Large intestine (tissue), 3 donors: Measurements from ENCODE around the gene HSBP1L1. TPM values are rescaled to one million over a fixed set of nuclear protein-coding genes. Genes with fewer than 3 reads are reported as not detected.

ENCODE experiments used
- DNase-seq, 2 donors: peaks; one replicate each; pipeline versions ENCODE4 v3.0.0 to v3.0.0-alpha.2; 2013
- H3K27ac ChIP-seq: one replicate; pipeline ENCODE4 v1.5.1; 2013; ENCODE audit warnings: low read length
- H3K27me3 ChIP-seq: 2 replicates; pipeline ENCODE4 v1.6.1; 2013; ENCODE audit warnings: low read length; ENCODE audit not compliant: control insufficient read depth, insufficient read depth
- H3K36me3 ChIP-seq: 2 replicates; pipeline ENCODE4 v1.6.1; 2013; ENCODE audit warnings: low read length; ENCODE audit not compliant: control insufficient read depth, insufficient read depth
- H3K4me1 ChIP-seq: one replicate; pipeline ENCODE4 v1.6.1; 2013; ENCODE audit warnings: low read length; ENCODE audit not compliant: control insufficient read depth, insufficient read depth
- H3K4me3 ChIP-seq: one replicate; pipeline ENCODE4 v1.5.1; 2013; ENCODE audit warnings: low read length
- H3K9me3 ChIP-seq: one replicate; pipeline ENCODE4 v1.6.1; 2013; ENCODE audit warnings: mild to moderate bottlenecking, low read depth, low read length, moderate library complexity; ENCODE audit not compliant: control insufficient read depth
- WGBS: methylation state at CpG from one replicate; pipeline ENCODE4 v1.1.5; 2013; ENCODE audit warnings: low lambda C conversion rate; ENCODE audit not compliant: insufficient coverage; 5-methylcytosine and 5-hydroxymethylcytosine counted together
- polyA plus RNA-seq: library from polyadenylated mRNA; unstranded; fragments of 120-200 nt; gene quantifications from one replicate; pipeline ENCODE4 v1.2.1, GENCODE V29; 2013

Gene HSBP1L1
- polyA plus RNA-seq, 1 donor: 54.5 TPM

- no peak for DNase-seq
- no peak overlapping the region for H3K27ac ChIP-seq
- no peak overlapping the region for H3K4me3 ChIP-seq
- 100% methylated on average over 4 of the region's 19 CpGs for WGBS
- H3K9me3 ChIP-seq: peaks cover 62% of the 10 kb centered on the region
- peaks cover 36% of the 10 kb centered on the region for H3K36me3 ChIP-seq
- no peaks in the 10 kb centered on the region for H3K27me3 ChIP-seq
- H3K4me1 ChIP-seq: no peaks in the 10 kb centered on the region
Measured at GRCh38 chr18:79919089-79919488, 45.4 kb upstream of the HSBP1L1 start.

GRCh38 chr18:79921984-79922965 lies 42.2 kb upstream of the HSBP1L1 start:
- H3K27me3 ChIP-seq: no peaks in the 10 kb centered on the region
- WGBS: 100% methylated on average over 2 of the region's 24 CpGs
- no peak for DNase-seq
- H3K36me3 ChIP-seq: peaks cover 22% of the 10 kb centered on the region
- no peak overlapping the region for H3K27ac ChIP-seq
- H3K4me1 ChIP-seq: no peaks in the 10 kb centered on the region
- peaks cover 45% of the 10 kb centered on the region for H3K9me3 ChIP-seq
- H3K4me3 ChIP-seq: no peak overlapping the region

- Histone ChIP-seq H3K36me3 (peaks cover 22% of the 10 kb centered on the region), H3K9me3 (peaks cover 45% of the 10 kb centered on the region), H3K27me3 (no peaks in the 10 kb centered on the region), H3K4me3 (no peak overlapping the region), H3K27ac (no peak overlapping the region), H3K4me1 (no peaks in the 10 kb centered on the region)
- WGBS: no CpG with 5 or more reads among the region's 17 CpGs
- no peak for DNase-seq
Measured at GRCh38 chr18:79922971-79923411, 41.5 kb upstream of the HSBP1L1 start.

- no peak for DNase-seq
- Histone ChIP-seq H3K4me3 (no peak overlapping the region), H3K27me3 (no peaks in the 10 kb centered on the region), H3K27ac (no peak overlapping the region), H3K36me3 (peaks cover 23% of the 10 kb centered on the region), H3K4me1 (no peaks in the 10 kb centered on the region), H3K9me3 (peaks cover 44% of the 10 kb centered on the region)
- 88% methylated on average over 3 of the region's 26 CpGs for WGBS
Measured at GRCh38 chr18:79923896-79924585, 40.4 kb upstream of the HSBP1L1 start.

- no peak for DNase-seq
- peaks cover 22% of the 10 kb centered on the region for H3K36me3 ChIP-seq
- H3K27ac ChIP-seq: no peak overlapping the region
- WGBS: no CpG with 5 or more reads among the region's 25 CpGs
- H3K9me3 ChIP-seq: peaks cover 49% of the 10 kb centered on the region
- no peak overlapping the region for H3K4me3 ChIP-seq
- no peaks in the 10 kb centered on the region for H3K4me1 ChIP-seq
- no peaks in the 10 kb centered on the region for H3K27me3 ChIP-seq
Measured at GRCh38 chr18:79924814-79925731, 39.4 kb upstream of the HSBP1L1 start.

GRCh38 chr18:79926306-79926705 lies 38.1 kb upstream of the HSBP1L1 start:
- no peak overlapping the region for H3K4me3 ChIP-seq
- no peak overlapping the region for H3K27ac ChIP-seq
- H3K9me3 ChIP-seq: peaks cover 55% of the 10 kb centered on the region
- no CpG with 5 or more reads among the region's 11 CpGs for WGBS
- DNase-seq: no peak
- no peaks in the 10 kb centered on the region for H3K4me1 ChIP-seq
- H3K27me3 ChIP-seq: no peaks in the 10 kb centered on the region
- peaks cover 22% of the 10 kb centered on the region for H3K36me3 ChIP-seq

GRCh38 chr18:79926715-79927606 lies 37.5 kb upstream of the HSBP1L1 start:
- Histone ChIP-seq H3K4me3 (no peak overlapping the region), H3K9me3 (peaks cover 57% of the 10 kb centered on the region), H3K27me3 (no peaks in the 10 kb centered on the region), H3K4me1 (no peaks in the 10 kb centered on the region), H3K27ac (no peak overlapping the region), H3K36me3 (peaks cover 22% of the 10 kb centered on the region)
- DNase-seq: no peak
- no CpG with 5 or more reads among the region's 21 CpGs for WGBS

- DNase-seq: no peak
- H3K9me3 ChIP-seq: peaks cover 54% of the 10 kb centered on the region
- peaks cover 22% of the 10 kb centered on the region for H3K36me3 ChIP-seq
- H3K27ac ChIP-seq: no peak overlapping the region
- WGBS: no CpG with 5 or more reads among the region's 25 CpGs
- no peaks in the 10 kb centered on the region for H3K4me1 ChIP-seq
- H3K4me3 ChIP-seq: no peak overlapping the region
- no peaks in the 10 kb centered on the region for H3K27me3 ChIP-seq
Measured at GRCh38 chr18:79927607-79928562, 36.6 kb upstream of the HSBP1L1 start.
